Measurements from ENCODE around the gene ALX1. TPM values are rescaled to one million over a fixed set of nuclear protein-coding genes. Genes with fewer than 3 reads are reported as not detected.
A peak's percentile ranks its signal among the peaks of the same experiment; 100 is the strongest.

Gene ALX1
- total RNA-seq, 6 experiments from 2014 or later: not detected

GRCh38 chr12:85280984-85281630 is 1.1 kb downstream of the ALX1 start:
- Mint-ChIP-seq H3K9me3 (no peaks in the 10 kb centered on the region; the same call in 1 of the 2 replicates), H3K36me3 (ENCODE audit: low read depth) (no peaks in the 10 kb centered on the region), H3K4me3 (peak overlapping the region; percentile 88), H3K27me3 (ENCODE audit: insufficient read depth) (peaks cover 16% of the 10 kb centered on the region; the same call in 1 of the 2 replicates), H3K27ac (no peak overlapping the region), H3K4me1 (ENCODE audit: low read depth) (peaks cover 8% of the 10 kb centered on the region; the same call in 1 of the 2 replicates)
- TF ChIP-seq CTCF (IDR thresholded peaks at IDR 0.05): no peak
- no peak for DNase-seq

- Mint-ChIP-seq H3K27me3 (ENCODE audit: insufficient read depth) (peaks cover 14% of the 10 kb centered on the region; the same call in 1 of the 2 replicates), H3K27ac (no peak overlapping the region), H3K36me3 (ENCODE audit: low read depth) (no peaks in the 10 kb centered on the region), H3K4me1 (ENCODE audit: low read depth) (peaks cover 8% of the 10 kb centered on the region; the same call in 1 of the 2 replicates), H3K9me3 (no peaks in the 10 kb centered on the region; the same call in 1 of the 2 replicates), H3K4me3 (no peak overlapping the region)
- no peak for TF ChIP-seq CTCF (IDR thresholded peaks at IDR 0.05)
- no peak for DNase-seq
Measured at GRCh38 chr12:85281636-85282312, 1.8 kb downstream of the ALX1 start.

- Mint-ChIP-seq H3K27me3 (ENCODE audit: insufficient read depth) (peaks cover 12% of the 10 kb centered on the region; the same call in 1 of the 2 replicates), H3K4me3 (no peak overlapping the region), H3K9me3 (no peaks in the 10 kb centered on the region; the same call in 1 of the 2 replicates), H3K36me3 (ENCODE audit: low read depth) (no peaks in the 10 kb centered on the region), H3K4me1 (ENCODE audit: low read depth) (peaks cover 8% of the 10 kb centered on the region; the same call in 1 of the 2 replicates), H3K27ac (no peak overlapping the region)
- DNase-seq: no peak
- TF ChIP-seq CTCF (IDR thresholded peaks at IDR 0.05): no peak
Measured at GRCh38 chr12:85283560-85283959, 3.5 kb downstream of the ALX1 start.

DNA sequence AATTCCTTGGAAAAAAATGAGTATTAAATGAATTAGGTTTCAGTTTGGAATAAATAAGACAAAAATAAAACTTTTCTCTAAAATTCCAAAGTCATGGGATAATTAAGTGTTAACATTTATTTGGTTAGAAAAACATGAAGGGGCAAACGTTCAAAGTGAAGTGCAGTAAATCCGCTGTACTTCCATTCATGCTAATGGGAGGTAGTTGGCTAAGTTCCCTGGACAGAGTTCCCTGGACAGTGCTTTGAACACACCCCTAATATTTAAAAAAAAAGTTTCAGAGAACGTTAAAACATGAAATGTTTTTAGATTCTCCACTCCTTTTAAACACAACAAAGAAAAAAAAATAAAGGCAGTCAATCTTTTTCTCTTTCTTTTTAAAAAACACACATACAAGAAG is 16.3 kb downstream of the ALX1 start:
- no peak for TF ChIP-seq CTCF (IDR thresholded peaks at IDR 0.05)
- Mint-ChIP-seq H3K27me3 (ENCODE audit: insufficient read depth) (no peaks in the 10 kb centered on the region; the same call in 1 of the 2 replicates), H3K4me3 (no peak overlapping the region), H3K36me3 (ENCODE audit: low read depth) (no peaks in the 10 kb centered on the region), H3K9me3 (no peaks in the 10 kb centered on the region), H3K4me1 (ENCODE audit: low read depth) (no peaks in the 10 kb centered on the region), H3K27ac (no peak overlapping the region)
- no peak for DNase-seq

DNA sequence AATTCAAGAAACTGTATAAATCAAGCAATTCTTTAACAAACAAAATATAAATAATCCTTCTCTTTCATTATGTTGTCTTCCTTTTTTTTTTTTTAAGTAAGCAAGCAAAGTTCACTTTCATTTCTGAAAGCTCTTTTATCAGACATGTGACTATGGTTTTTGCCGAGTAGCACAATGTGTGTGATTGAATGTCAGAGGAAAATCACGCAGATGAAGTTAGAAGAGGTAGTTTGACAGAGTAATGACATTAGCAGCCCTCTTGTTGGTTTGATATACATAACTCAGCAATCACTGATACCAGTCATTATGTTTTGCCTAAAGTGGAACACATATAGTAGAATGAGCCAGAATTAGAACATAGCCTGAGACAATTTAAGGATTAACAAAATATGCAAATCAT is 19.0 kb downstream of the ALX1 start:
- no peak for TF ChIP-seq CTCF (IDR thresholded peaks at IDR 0.05)
- Mint-ChIP-seq H3K9me3 (no peaks in the 10 kb centered on the region), H3K4me1 (ENCODE audit: low read depth) (no peaks in the 10 kb centered on the region), H3K27me3 (ENCODE audit: insufficient read depth) (no peaks in the 10 kb centered on the region; the same call in 1 of the 2 replicates), H3K27ac (no peak overlapping the region), H3K4me3 (no peak overlapping the region), H3K36me3 (ENCODE audit: low read depth) (no peaks in the 10 kb centered on the region)
- no peak for DNase-seq

All from HFFc6 (cell line).